Neural progenitor cell (in vitro differentiated cells): ENCODE data around the gene OR1J2. TPM values are rescaled to one million over a fixed set of nuclear protein-coding genes. Genes with fewer than 3 reads are reported as not detected.

ENCODE experiments used
- total RNA-seq: library from RNA; depleted of rRNA; stranded (reverse); fragments of >200 nt; gene quantifications from 2 replicates; pipeline ENCODE4 v1.2.3, GENCODE V29; 2015; ENCODE audit warnings: low replicate concordance

The OR1J2 gene
- total RNA-seq, 1 donor from 2014 or later = not detected

Other genes with a start within 250 kb of the OR1J2 start
- 8.4 and 12.9 TPM in 2 replicates for gene RBM18, start 246.0 kb upstream of the OR1J2 start, total RNA-seq
- gene MRRF, start 245.9 kb upstream of the OR1J2 start, total RNA-seq = 22.1 and 44.4 TPM in 2 replicates
- gene PTGS1, start 139.8 kb upstream of the OR1J2 start, total RNA-seq = 1.8 and 2.2 TPM in 2 replicates
- gene OR1J1, start 32.9 kb upstream of the OR1J2 start, total RNA-seq = not detected in 2 replicates
- not detected in 2 replicates for gene OR1J4, start 8.3 kb downstream of the OR1J2 start, total RNA-seq
- gene OR1N1, start 16.5 kb downstream of the OR1J2 start, total RNA-seq = not detected in 2 replicates
- gene OR1N2, start 42.3 kb downstream of the OR1J2 start, total RNA-seq = not detected in 2 replicates
- gene OR1L8, start 72.6 kb downstream of the OR1J2 start, total RNA-seq = not detected in 2 replicates
- not detected in 2 replicates for gene OR1Q1, start 103.9 kb downstream of the OR1J2 start, total RNA-seq
- gene OR1B1, start 146.8 kb downstream of the OR1J2 start, total RNA-seq = not detected in 2 replicates
- not detected in 2 replicates for gene OR1L1, start 150.9 kb downstream of the OR1J2 start, total RNA-seq
- not detected in 2 replicates for gene OR1L3, start 164.3 kb downstream of the OR1J2 start, total RNA-seq
- not detected in 2 replicates for gene OR1L4, start 213.2 kb downstream of the OR1J2 start, total RNA-seq
- gene OR1L6, start 231.5 kb downstream of the OR1J2 start, total RNA-seq = not detected in 2 replicates